SK-N-DZ (cell line): ENCODE results near the gene ATM.
"Not testable (repeated sequence)": the region's sequence is repeated elsewhere in the genome, so short reads cannot be mapped to it uniquely, and the experiment has no call there.

Source experiments
- DNase-seq: peaks from one replicate; pipeline ENCODE4 v3.0.0-alpha.2; 2015; ENCODE audit warnings: low spot score

ATM gene

GRCh38 chr11:108220721-108221336 lies 2.0 kb upstream of the ATM start:
- no peak for DNase-seq

- no peak for DNase-seq
These were observed 1.5 kb upstream of the ATM start for GRCh38 chr11:108221371-108221770.

- DNase-seq: no peak
These were observed 825 bp upstream of the ATM start for GRCh38 chr11:108221911-108222573.

- no peak for DNase-seq
These were observed 682 bp downstream of the ATM start for GRCh38 chr11:108223348-108224149.

- no peak for DNase-seq
These were observed 1.5 kb downstream of the ATM start for GRCh38 chr11:108224366-108224765.

GRCh38 chr11:108224911-108225786 lies 2.3 kb downstream of the ATM start:
- no peak for DNase-seq

GRCh38 chr11:108226036-108226435 lies 3.2 kb downstream of the ATM start:
- DNase-seq: no peak

- DNase-seq: no peak
These were observed 5.4 kb downstream of the ATM start for GRCh38 chr11:108228251-108228650.

- no peak for DNase-seq
These were observed 10.5 kb downstream of the ATM start for GRCh38 chr11:108233277-108233945.

- DNase-seq: no peak
These were observed 12.3 kb downstream of the ATM start for GRCh38 chr11:108235192-108235591.

- no peak for DNase-seq
These were observed 12.8 kb downstream of the ATM start for GRCh38 chr11:108235633-108236032.

- DNase-seq: no peak
These were observed 14.2 kb downstream of the ATM start for GRCh38 chr11:108237058-108237481.

GRCh38 chr11:108239076-108239475 lies 16.2 kb downstream of the ATM start:
- no peak for DNase-seq

GRCh38 chr11:108241330-108242037 lies 18.6 kb downstream of the ATM start:
- no peak for DNase-seq

- no peak for DNase-seq
These were observed 19.6 kb downstream of the ATM start for GRCh38 chr11:108242422-108242821.

GRCh38 chr11:108246308-108246707 lies 23.4 kb downstream of the ATM start:
- no peak for DNase-seq

- DNase-seq: no peak
These were observed 24.0 kb downstream of the ATM start for GRCh38 chr11:108246885-108247284.

- DNase-seq: no peak
These were observed 30.3 kb downstream of the ATM start for GRCh38 chr11:108253176-108253575.

- no peak for DNase-seq
These were observed 46.7 kb downstream of the ATM start for GRCh38 chr11:108269583-108269982.

GRCh38 chr11:108276985-108277616 lies 54.2 kb downstream of the ATM start:
- not testable (repeated sequence) for DNase-seq
